Caco-2 (cell line): ENCODE measurements around the gene SLC45A2. TPM values are rescaled to one million over a fixed set of nuclear protein-coding genes. Genes with fewer than 3 reads are reported as not detected.

ENCODE experiments used
- BruUV-seq: library from RNA; stranded (reverse); fragments of 400-500 nt; replicated peaks from 2 replicates; lab custom pipeline; 2021; lab: Mats Ljungman, UMichigan
- CTCF ChIA-PET: fragments of 300-600 bp; sonication (Branson Sonifier 250); formaldehyde crosslinking; loops from one replicate; lab custom pipeline; 2022; ENCODE audit warnings: antibody characterized with exemption; lab: Charles Lee
- POLR2A ChIA-PET: fragments of 300-600 bp; sonication (Branson Sonifier 250); formaldehyde crosslinking; loops from one replicate; lab custom pipeline; 2022; ENCODE audit warnings: antibody characterized with exemption; lab: Charles Lee
- DNase-seq, 2 experiments: peaks; one replicate each; pipeline versions ENCODE4 v3.0.0 to v3.0.0-alpha.2; 2020 to 2022
- H3K27me3 ChIP-seq: replicated peaks from 2 replicates; pipeline ENCODE4 v1.6.0; 2011; ENCODE audit warnings: low read length; ENCODE audit not compliant: control insufficient read depth, insufficient read depth
- H3K36me3 ChIP-seq: 2 replicates; pipeline ENCODE4 v1.5.1; 2011; ENCODE audit warnings: low read length; ENCODE audit not compliant: control insufficient read depth, insufficient read depth
- H3K4me1 ChIP-seq: fragments of 250-450 bp; sonication (Bioruptor Pico); 2 replicates; pipeline ENCODE4 v1.5.1; 2020; ENCODE audit warnings: mild to moderate bottlenecking
- H3K4me3 ChIP-seq: 2 replicates; pipeline ENCODE4 v1.5.1; 2011; ENCODE audit warnings: low read depth, mild to moderate bottlenecking, control low read depth, low read length
- H3K9me3 ChIP-seq: fragments of 250-450 bp; sonication (Bioruptor Pico); 2 replicates; pipeline ENCODE4 v1.5.1; 2020; ENCODE audit warnings: mild to moderate bottlenecking, moderate library complexity
- H3K27ac Mint-ChIP-seq: one replicate; pipeline ENCODE4 v1.8.0; 2022; ENCODE audit warnings: mixed read lengths; ENCODE audit not compliant: unreplicated experiment
- H3K27me3 Mint-ChIP-seq: one replicate; pipeline ENCODE4 v1.8.0; 2022; ENCODE audit warnings: mixed read lengths; ENCODE audit not compliant: insufficient read depth, unreplicated experiment
- H3K36me3 Mint-ChIP-seq: one replicate; pipeline ENCODE4 v1.8.0; 2022; ENCODE audit warnings: mild to moderate bottlenecking, mixed read lengths; ENCODE audit not compliant: insufficient read depth, unreplicated experiment
- H3K4me1 Mint-ChIP-seq: one replicate; pipeline ENCODE4 v1.8.0; 2022; ENCODE audit warnings: low read depth, mixed read lengths; ENCODE audit not compliant: unreplicated experiment
- H3K4me3 Mint-ChIP-seq: one replicate; pipeline ENCODE4 v1.8.0; 2022; ENCODE audit warnings: mild to moderate bottlenecking, moderate library complexity, mixed read lengths; ENCODE audit not compliant: unreplicated experiment
- H3K9me3 Mint-ChIP-seq: one replicate; pipeline ENCODE4 v1.8.0; 2022; ENCODE audit warnings: mixed read lengths; ENCODE audit not compliant: unreplicated experiment
- intact Hi-C: fragments of 100-400 bp; cut with micrococcal nuclease; formaldehyde crosslinking; loops from one replicate; pipeline ENCODE4 v1.10.0; 2022; ENCODE audit not compliant: unreplicated experiment
- total RNA-seq: library from RNA; stranded (reverse); gene quantifications from 2 replicates; pipeline ENCODE4 v1.2.3, GENCODE V29; 2022
- TF ChIP-seq, protein P1 (sequence below), 2 experiments: fragments of 200-600 bp in 1 of 2; IDR thresholded peaks; 1 replicate in 1 of 2; 2 replicates in 1 of 2; pipeline versions ENCODE4 v1.5.1 to v1.8.0; 2011 to 2022; ENCODE audit warnings: antibody characterized with exemption in 1 of 2, control low read depth in 1 of 2, inconsistent platforms in 1 of 2, low read depth in 1 of 2, low read length in 1 of 2, mild to moderate bottlenecking in 1 of 2, moderate library complexity in 1 of 2; ENCODE audit not compliant: insufficient read depth in 1 of 2, severe bottlenecking in 1 of 2, unreplicated experiment in 1 of 2

SLC45A2 gene
- total RNA-seq, 1 experiment from 2014 or later, result 0.91 TPM

DNA sequence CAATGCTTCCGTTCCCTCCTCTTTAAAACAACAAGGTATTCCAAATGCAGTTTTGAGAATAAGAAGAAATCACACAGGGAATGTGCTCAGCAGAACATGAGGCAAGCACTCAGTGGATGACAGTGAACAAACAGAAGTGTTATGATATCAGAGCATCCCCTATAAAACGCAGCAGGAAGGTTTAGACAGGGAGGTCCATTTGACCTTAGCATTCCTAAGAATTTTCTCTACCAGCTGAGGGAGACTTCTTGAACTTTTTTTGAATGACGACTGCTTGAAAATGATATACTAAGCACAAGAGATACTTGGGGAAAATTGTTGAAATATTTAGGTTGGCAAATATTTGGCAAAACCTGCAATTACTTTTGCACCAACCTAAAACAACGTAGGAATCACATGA, 19.4 kb upstream of the SLC45A2 start:
- Mint-ChIP-seq H3K27me3 (no peaks in the 10 kb centered on the region), H3K4me1 (peaks cover 35% of the 10 kb centered on the region), H3K27ac (peak overlapping the region; percentile 61), H3K9me3 (no peaks in the 10 kb centered on the region), H3K36me3 (peaks cover 85% of the 10 kb centered on the region), H3K4me3 (peak overlapping the region; percentile 84)
- intact Hi-C loops, result loop anchor here (2.0 kb wide), 1 partner anchor 911 kb away; the partner anchor contains the start of genes BRIX1 and RAD1
- no peak overlapping the region for H3K4me3 ChIP-seq
- POLR2A ChIA-PET, result no interaction called here
- peaks cover 49% of the 10 kb centered on the region for H3K4me1 ChIP-seq
- CTCF ChIA-PET, result no interaction called here
- DNase-seq, result no peak
- H3K36me3 ChIP-seq, result peaks cover 13% of the 10 kb centered on the region
- TF ChIP-seq, protein P1, sequence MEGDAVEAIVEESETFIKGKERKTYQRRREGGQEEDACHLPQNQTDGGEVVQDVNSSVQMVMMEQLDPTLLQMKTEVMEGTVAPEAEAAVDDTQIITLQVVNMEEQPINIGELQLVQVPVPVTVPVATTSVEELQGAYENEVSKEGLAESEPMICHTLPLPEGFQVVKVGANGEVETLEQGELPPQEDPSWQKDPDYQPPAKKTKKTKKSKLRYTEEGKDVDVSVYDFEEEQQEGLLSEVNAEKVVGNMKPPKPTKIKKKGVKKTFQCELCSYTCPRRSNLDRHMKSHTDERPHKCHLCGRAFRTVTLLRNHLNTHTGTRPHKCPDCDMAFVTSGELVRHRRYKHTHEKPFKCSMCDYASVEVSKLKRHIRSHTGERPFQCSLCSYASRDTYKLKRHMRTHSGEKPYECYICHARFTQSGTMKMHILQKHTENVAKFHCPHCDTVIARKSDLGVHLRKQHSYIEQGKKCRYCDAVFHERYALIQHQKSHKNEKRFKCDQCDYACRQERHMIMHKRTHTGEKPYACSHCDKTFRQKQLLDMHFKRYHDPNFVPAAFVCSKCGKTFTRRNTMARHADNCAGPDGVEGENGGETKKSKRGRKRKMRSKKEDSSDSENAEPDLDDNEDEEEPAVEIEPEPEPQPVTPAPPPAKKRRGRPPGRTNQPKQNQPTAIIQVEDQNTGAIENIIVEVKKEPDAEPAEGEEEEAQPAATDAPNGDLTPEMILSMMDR (IDR thresholded peaks at IDR 0.05; ENCODE audit: insufficient read depth in 1 of 2, low read depth in 1 of 2, low read length in 1 of 2, severe bottlenecking in 1 of 2, unreplicated experiment in 1 of 2), result no peak
- no peaks in the 10 kb centered on the region for H3K27me3 ChIP-seq
- H3K9me3 ChIP-seq, result no peaks in the 10 kb centered on the region
- BruUV-seq, result no TSS peak

DNA sequence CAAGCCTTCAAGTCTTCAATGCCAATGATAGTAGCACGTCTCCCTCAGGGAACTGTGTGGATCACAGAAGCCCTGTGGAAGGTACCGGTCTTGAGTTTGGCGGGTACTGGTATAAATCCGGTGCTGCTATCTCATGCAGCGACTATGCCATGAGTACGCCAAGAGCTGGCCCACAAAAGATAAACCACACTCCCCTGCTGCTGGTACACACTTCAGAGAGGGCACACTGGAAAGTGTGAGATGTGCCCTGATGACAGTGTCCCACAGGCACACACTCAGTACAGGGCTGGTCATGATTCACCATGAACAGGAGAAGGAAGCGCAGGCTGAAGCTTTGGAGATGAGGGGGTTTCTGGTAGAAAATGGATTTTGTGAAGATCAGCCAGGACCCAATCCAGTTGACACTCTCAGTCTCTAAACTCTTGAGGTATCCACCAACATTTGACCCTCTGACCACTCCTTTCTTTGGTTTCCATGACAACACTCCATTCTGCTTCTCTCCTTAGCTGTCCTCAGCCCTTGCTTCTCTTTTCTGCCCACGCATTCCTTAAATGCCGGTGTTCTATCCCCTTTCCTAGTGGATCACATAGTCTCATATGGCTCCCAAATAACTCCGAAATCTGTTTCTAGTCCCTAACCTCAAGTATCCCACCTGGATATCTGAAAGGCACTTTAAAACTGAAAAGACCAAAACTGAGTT, 18.3 kb upstream of the SLC45A2 start:
- H3K4me1 Mint-ChIP-seq, result peaks cover 35% of the 10 kb centered on the region

DNA sequence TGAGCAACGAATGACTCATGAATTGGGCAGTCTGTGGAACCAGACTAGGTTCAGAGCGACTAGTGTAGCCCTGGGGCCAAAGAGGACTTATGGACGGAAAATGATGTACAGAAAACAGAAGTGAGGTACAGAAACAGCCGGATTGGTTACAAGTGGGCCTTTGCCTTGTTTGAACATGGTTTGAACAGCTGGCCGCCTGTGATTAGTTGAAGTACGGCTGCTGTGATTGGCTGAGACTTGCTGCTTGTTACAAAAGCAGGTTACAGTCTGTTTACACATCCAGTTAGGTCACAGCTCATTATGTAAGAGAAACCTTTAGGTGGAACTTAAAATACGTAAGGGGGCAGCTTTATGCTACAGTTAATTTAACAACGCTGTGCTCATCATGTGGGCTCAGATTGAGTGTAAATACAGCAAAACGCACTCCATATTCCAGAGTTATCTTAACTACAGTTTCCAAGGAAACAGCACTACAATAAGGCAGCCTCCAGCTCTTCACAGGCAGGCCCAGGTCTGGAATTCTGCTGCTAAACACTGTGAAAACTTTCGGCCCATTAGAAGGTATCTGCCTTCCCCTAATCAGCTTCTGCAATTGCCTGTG, 16.8 kb upstream of the SLC45A2 start:
- Histone ChIP-seq H3K9me3 (no peaks in the 10 kb centered on the region), H3K4me3 (no peak overlapping the region), H3K36me3 (peaks cover 14% of the 10 kb centered on the region), H3K27me3 (no peaks in the 10 kb centered on the region), H3K4me1 (peaks cover 47% of the 10 kb centered on the region)
- no peaks in the 10 kb centered on the region for H3K27me3 Mint-ChIP-seq
- ChIA-PET CTCF (no interaction called here), POLR2A (interaction anchor here (0.6 kb wide), 1 partner anchor 561 kb away, joined by 3 read pairs; no protein-coding TSS in a partner anchor)
- TF ChIP-seq, protein P1 (IDR thresholded peaks at IDR 0.05; ENCODE audit: insufficient read depth in 1 of 2, low read depth in 1 of 2, low read length in 1 of 2, severe bottlenecking in 1 of 2, unreplicated experiment in 1 of 2), result no peak
- H3K4me3 Mint-ChIP-seq, result peak overlapping the region; percentile 19
- DNase-seq, result peak; percentile 77 to 80
- intact Hi-C loops, result loop anchor here (2.0 kb wide), 1 partner anchor 33 kb away; no protein-coding TSS in a partner anchor
- no TSS peak for BruUV-seq
- H3K9me3 Mint-ChIP-seq, result no peaks in the 10 kb centered on the region
- peak overlapping the region; percentile 61 for H3K27ac Mint-ChIP-seq
- H3K4me1 Mint-ChIP-seq, result peaks cover 40% of the 10 kb centered on the region
- peaks cover 97% of the 10 kb centered on the region for H3K36me3 Mint-ChIP-seq

More for the DNA sequence above, 18.3 kb upstream of the SLC45A2 start:
- peak overlapping the region; percentile 84 for H3K4me3 Mint-ChIP-seq
- DNase-seq, result no peak
- peaks cover 47% of the 10 kb centered on the region for H3K4me1 ChIP-seq
- no peaks in the 10 kb centered on the region for H3K9me3 Mint-ChIP-seq
- H3K36me3 Mint-ChIP-seq, result peaks cover 89% of the 10 kb centered on the region
- H3K27ac Mint-ChIP-seq, result peak overlapping the region; percentile 61
- no peaks in the 10 kb centered on the region for H3K27me3 Mint-ChIP-seq
- CTCF ChIA-PET, result no interaction called here
- no peak overlapping the region for H3K4me3 ChIP-seq
- peaks cover 14% of the 10 kb centered on the region for H3K36me3 ChIP-seq
- POLR2A ChIA-PET, result no interaction called here
- H3K9me3 ChIP-seq, result no peaks in the 10 kb centered on the region
- TF ChIP-seq, protein P1 (IDR thresholded peaks at IDR 0.05; ENCODE audit: insufficient read depth in 1 of 2, low read depth in 1 of 2, low read length in 1 of 2, severe bottlenecking in 1 of 2, unreplicated experiment in 1 of 2), result no peak
- no TSS peak for BruUV-seq
- no peaks in the 10 kb centered on the region for H3K27me3 ChIP-seq
- intact Hi-C loops, result no loop called here
